HAP-1 (cell line): ENCODE data around the gene PLCB3.

Experiments used
- DNase-seq, 2 experiments: peaks; one replicate each; pipeline ENCODE4 v3.0.0-alpha.2; 2016 to 2020; ENCODE audit warnings: low spot score in 2 of 2
- H3K27me3 ChIP-seq: fragments of 250-450 bp; sonication (Bioruptor Pico); 2 replicates; pipeline ENCODE4 v1.5.1; 2020; ENCODE audit warnings: low read depth, mild to moderate bottlenecking, moderate library complexity
- H3K36me3 ChIP-seq: fragments of 250-450 bp; sonication (Bioruptor Pico); replicated peaks from 2 replicates; pipeline ENCODE4 v1.5.1; 2020; ENCODE audit warnings: mild to moderate bottlenecking
- H3K4me1 ChIP-seq: fragments of 250-450 bp; sonication (Bioruptor Pico); 2 replicates; pipeline ENCODE4 v1.5.1; 2020; ENCODE audit warnings: mild to moderate bottlenecking
- H3K4me3 ChIP-seq: fragments of 250-450 bp; sonication (Bioruptor Pico); 2 replicates; pipeline ENCODE4 v1.5.1; 2020; ENCODE audit warnings: mild to moderate bottlenecking, moderate library complexity
- H3K9me3 ChIP-seq: fragments of 250-450 bp; sonication (Bioruptor Pico); 2 replicates; pipeline ENCODE4 v1.5.1; 2020; ENCODE audit warnings: mild to moderate bottlenecking, moderate library complexity
- in situ Hi-C: fragments of 300-500 bp; cut with MboI; formaldehyde crosslinking; loops from 3 replicates; pipeline ENCODE4 v1.14.3; 2020; ENCODE audit warnings: low sequenced_read_pairs, inconsistent platforms, mixed read lengths

PLCB3 gene

DNA sequence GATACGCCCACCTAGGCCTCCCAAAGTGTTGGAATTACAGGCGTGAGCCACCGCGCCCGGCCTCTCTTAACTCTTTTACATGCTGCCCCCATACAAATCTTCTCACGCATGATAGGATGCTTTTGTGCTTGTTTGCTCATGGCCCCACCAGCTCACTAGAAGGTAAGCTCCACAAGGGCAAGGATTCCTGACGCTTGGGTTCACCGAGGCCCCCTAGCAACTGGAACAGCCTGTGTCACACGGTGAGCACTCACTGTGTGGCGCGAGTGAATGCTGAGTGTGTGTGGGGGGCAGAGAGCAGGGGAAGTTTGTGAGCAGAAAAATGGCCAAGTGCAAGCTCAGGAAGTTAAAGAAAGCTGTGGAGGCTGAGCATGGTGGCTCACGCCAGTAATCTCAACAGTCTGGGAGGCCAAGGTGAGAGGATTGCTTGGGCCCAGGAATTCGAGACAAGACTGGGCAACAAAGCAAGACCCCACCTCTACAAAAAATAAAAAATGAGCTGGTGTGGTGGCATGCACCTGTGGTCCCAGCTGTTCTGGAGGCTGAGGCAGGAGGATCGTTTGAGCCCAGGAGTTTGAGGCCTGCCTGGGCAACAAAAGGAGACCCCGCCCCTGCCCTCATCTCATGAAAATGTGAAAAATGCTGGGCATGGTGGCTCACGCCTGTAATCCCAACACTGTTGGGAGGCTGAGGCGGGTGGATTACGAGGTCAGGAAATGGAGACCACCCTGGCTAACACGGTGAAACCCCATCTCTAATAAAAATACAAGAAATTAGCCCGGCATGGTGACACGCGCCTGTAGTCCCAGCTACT, 30.8 kb downstream of the PLCB3 start:
- Histone ChIP-seq H3K4me1 (peaks cover 14% of the 10 kb centered on the region), H3K9me3 (peaks cover 2% of the 10 kb centered on the region; the same call in 1 of the 2 replicates), H3K27me3 (no peaks in the 10 kb centered on the region), H3K36me3 (peaks cover 17% of the 10 kb centered on the region; the same call in 1 of the 2 replicates), H3K4me3 (no peak overlapping the region)
- no peak for DNase-seq
- in situ Hi-C loops = no loop called here

DNA sequence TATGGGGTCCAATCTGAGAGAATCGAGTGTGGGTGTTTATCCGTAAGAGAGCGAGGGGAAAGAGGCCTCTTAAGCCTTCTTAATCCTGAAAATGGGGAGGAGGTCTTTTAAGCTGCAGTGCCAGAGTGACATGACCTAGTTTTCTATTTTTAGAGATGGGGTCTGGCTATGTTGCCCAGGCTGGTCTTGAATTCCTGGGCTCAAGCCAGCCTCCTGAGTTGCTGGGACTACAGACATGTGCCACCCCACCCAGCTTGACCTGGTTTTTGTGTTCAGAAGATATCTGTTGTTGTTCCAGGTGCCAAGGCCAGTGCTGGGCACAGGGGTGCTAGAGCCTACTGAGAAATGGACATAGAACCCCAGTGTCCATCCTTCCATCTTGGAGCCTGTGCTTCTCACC, 31.8 kb downstream of the PLCB3 start:
- Histone ChIP-seq H3K27me3 (no peaks in the 10 kb centered on the region), H3K36me3 (peaks cover 9% of the 10 kb centered on the region; the same call in 1 of the 2 replicates), H3K9me3 (peaks cover 2% of the 10 kb centered on the region; the same call in 1 of the 2 replicates), H3K4me1 (peaks cover 14% of the 10 kb centered on the region), H3K4me3 (no peak overlapping the region)
- no peak for DNase-seq
- in situ Hi-C loops = no loop called here

DNA sequence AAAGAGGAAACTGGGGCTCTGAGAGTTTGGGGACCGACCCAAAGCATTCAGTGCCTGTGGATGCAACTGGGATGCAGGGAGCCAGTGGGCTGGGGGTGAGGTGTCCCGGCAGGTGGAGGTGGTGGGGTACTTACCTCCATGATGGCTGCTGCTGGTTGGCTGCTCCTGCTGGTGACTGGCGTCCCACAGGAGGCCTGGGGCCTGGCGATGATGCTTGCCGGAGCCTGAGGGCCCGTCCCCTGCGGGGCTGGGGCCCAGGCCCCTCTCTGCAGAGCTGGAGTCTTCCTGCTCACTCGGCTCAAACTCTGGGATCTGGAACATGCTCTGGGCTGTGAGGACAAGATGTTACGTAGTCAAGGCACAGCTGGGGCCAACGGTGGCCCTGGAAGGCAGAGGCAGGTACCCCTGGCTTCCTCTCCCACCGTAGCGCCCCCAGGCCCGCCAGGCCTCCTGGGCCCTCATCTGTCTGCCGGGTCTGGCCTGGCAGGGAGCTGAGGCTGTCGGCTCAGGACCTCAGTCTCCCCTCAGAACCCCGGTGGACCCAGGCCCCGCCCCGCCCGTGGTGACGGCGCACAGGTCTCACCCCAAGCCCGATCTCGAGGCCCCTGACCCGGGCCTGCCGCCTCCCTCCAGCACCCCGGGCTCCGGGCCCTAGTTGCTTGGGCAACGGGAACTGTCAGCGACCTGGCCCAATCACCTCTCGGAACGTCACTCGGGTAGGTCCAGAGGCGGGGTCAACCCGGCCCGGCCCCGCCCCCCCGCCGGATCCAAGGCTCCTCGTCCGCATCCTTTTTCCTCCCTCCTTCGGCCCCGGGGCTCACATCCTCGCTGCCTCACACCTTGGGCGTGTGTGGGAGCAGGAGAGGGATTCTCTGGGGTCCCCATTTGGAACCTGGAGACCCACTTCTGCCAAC, 33.0 kb downstream of the PLCB3 start, which contains the start of gene BAD:
TSS of gene BAD (minus strand) at position 618 of the 914 bp plus-strand sequence. CDS start at position 321, 297 bp downstream.
- peak; percentile 86 to 96 for DNase-seq
- no peaks in the 10 kb centered on the region for H3K27me3 ChIP-seq
- peaks cover 2% of the 10 kb centered on the region; the same call in 1 of the 2 replicates for H3K9me3 ChIP-seq
- H3K4me3 ChIP-seq = peak within 1 kb of the TSS; percentile 77
- peaks cover 14% of the 10 kb centered on the region for H3K4me1 ChIP-seq
- in situ Hi-C loops = no loop called here
- peaks cover 6% of the 10 kb centered on the region; the same call in 1 of the 2 replicates for H3K36me3 ChIP-seq

DNA sequence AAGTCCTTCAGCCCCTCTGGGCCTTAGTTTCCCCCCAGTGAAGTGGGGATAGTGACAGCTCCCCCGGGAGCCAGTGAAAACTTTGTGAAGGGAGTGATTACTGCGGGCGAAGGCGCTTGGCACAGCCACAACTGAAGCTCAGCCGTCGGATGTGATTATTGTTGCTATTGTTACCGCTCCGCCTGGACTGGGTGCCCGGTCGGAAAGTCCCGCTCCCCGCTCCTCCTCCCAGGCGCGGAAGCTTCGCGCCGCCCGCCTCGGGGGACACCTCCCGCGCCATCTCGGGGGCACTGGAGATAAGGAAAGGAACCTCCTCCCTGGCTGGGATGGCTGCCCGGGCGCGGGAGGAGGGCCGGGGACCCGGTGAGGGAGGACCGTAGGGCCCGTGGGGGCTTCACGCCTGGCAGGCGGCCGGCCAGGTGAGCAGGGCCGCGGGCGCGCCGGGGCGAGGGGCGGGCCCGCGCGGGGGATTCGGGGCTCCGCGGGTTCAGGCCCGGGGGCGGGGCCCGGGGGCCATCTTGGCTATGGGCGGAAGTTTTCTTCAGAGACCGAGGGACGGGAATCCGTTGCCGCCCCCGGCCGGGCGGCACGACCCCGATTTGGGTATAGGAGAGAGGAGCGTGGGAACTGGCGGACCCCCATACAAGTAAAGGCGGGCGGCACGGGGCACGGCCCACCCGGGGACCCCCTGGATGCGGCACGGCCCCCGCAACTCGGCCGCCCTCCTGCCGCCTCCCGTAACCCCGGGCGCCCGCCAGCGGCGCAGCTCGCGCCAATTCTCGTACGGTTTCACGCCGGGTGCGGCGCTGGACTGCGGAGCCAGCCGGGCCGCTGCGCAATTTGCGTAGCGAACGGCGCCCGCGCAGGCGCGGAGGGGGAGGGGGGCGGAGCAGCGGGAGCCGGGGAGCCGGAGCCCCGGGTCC, 33.9 kb downstream of the PLCB3 start, which contains the start of gene GPR137:
TSS of gene GPR137 (plus strand) at position 887 of the 923 bp plus-strand sequence. CDS start 677 bp downstream, outside the sequence.
- in situ Hi-C loops = no loop called here
- Histone ChIP-seq H3K4me1 (peaks cover 14% of the 10 kb centered on the region), H3K36me3 (peaks cover 6% of the 10 kb centered on the region; the same call in 1 of the 2 replicates), H3K4me3 (peak within 1 kb of the TSS; percentile 77), H3K9me3 (peaks cover 2% of the 10 kb centered on the region; the same call in 1 of the 2 replicates), H3K27me3 (peaks cover 2% of the 10 kb centered on the region; the same call in 1 of the 2 replicates)
- peak; percentile 55 to 89 for DNase-seq

DNA sequence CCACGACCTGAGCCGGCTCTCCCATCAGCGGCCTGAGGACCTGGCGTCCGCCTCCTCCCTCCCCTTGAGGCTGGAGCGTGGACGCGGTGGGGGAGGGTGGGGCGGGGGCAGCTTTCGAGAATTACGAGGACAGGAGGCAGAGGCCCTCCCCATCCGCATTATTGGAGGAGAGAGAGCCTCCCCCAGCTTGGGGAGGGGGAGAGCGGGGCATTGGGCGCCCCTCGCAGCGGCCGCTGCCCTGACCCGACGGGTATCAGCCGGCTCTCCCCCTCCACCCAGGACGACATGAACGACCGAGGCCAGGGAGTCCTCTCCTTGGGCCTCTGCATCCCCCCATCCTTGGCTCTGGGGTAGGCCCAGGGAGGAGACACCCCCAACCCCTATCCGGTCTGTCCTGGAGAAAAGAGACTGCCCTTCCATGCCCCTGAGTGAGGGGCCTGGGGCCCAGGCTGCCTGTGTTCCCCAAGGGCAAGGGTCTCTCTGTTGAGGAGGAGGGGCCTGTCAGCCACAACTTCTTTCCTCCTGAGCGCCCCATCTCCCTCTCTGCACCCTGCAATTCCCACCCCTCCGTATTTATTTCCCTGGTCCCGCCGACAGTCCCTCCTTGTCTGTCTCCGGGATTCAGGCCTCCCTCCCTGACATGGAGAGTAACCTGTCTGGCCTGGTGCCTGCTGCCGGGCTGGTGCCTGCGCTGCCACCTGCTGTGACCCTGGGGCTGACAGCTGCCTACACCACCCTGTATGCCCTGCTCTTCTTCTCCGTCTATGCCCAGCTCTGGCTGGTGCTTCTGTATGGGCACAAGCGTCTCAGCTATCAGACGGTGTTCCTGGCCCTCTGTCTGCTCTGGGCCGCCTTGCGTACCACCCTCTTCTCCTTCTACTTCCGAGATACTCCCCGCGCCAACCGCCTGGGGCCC, 34.8 kb downstream of the PLCB3 start:
- H3K36me3 ChIP-seq = peaks cover 6% of the 10 kb centered on the region; the same call in 1 of the 2 replicates
- peak overlapping the region; percentile 77 for H3K4me3 ChIP-seq
- in situ Hi-C loops = no loop called here
- peaks cover 11% of the 10 kb centered on the region for H3K27me3 ChIP-seq
- H3K4me1 ChIP-seq = peaks cover 14% of the 10 kb centered on the region
- no peak for DNase-seq
- H3K9me3 ChIP-seq = peaks cover 2% of the 10 kb centered on the region; the same call in 1 of the 2 replicates

DNA sequence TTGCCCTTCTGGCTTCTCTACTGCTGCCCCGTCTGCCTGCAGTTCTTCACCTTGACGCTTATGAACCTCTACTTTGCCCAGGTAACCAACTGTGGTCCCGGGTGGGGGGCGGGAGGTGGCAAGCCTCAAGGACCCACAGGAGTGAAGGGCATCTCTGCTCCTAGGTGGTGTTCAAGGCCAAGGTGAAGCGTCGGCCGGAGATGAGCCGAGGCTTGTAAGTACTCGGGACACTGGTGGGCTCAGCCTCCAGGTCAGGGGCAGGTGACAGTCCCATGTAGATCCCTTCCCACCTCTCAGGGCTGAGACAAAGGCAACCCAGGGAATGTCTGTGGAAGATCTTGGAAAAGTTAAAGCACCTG, 35.5 kb downstream of the PLCB3 start:
- in situ Hi-C loops = no loop called here
- no peak for DNase-seq
- Histone ChIP-seq H3K27me3 (peaks cover 16% of the 10 kb centered on the region), H3K9me3 (peaks cover 2% of the 10 kb centered on the region; the same call in 1 of the 2 replicates), H3K4me3 (no peak overlapping the region), H3K4me1 (peaks cover 14% of the 10 kb centered on the region), H3K36me3 (peaks cover 6% of the 10 kb centered on the region; the same call in 1 of the 2 replicates)

DNA sequence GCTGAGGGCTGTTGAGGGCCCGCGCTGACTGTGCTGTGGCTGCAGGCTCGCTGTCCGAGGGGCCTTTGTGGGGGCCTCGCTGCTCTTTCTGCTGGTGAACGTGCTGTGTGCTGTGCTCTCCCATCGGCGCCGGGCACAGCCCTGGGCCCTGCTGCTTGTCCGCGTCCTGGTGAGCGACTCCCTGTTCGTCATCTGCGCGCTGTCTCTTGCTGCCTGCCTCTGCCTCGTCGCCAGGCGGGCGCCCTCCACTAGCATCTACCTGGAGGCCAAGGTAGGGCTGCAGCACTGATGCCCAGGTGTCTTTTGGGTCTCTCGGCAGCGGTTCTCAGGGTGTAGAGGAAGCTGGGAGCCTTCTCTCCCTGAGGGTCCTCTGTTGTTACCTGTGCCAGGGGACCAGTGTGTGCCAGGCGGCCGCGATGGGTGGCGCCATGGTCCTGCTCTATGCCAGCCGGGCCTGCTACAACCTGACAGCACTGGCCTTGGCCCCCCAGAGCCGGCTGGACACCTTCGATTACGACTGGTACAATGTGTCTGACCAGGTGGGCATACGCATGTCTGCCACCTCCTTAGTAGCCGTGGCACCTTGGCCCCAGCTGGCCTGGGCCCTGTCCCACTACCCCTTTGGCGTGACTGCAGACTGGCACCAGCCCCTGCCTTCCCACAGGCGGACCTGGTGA, 36.5 kb downstream of the PLCB3 start:
- H3K9me3 ChIP-seq = peaks cover 2% of the 10 kb centered on the region; the same call in 1 of the 2 replicates
- in situ Hi-C loops = no loop called here
- H3K27me3 ChIP-seq = peaks cover 26% of the 10 kb centered on the region
- no peak for DNase-seq
- no peak overlapping the region for H3K4me3 ChIP-seq
- H3K4me1 ChIP-seq = peaks cover 14% of the 10 kb centered on the region
- no peaks in the 10 kb centered on the region; the same call in 1 of the 2 replicates for H3K36me3 ChIP-seq

DNA sequence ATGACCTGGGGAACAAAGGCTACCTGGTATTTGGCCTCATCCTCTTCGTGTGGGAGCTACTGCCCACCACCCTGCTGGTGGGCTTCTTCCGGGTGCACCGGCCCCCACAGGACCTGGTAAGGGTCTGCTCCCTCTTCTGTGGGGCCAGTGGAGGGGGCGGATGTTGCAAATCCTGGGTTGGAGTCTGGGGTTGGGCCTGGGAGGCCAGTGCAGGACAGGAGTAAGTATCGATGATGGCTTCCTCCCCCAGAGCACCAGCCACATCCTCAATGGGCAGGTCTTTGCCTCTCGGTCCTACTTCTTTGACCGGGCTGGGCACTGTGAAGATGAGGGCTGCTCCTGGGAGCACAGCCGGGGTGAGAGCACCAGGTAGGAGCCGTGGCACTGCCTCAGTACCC, 37.0 kb downstream of the PLCB3 start:
- H3K27me3 ChIP-seq = peaks cover 31% of the 10 kb centered on the region

DNA sequence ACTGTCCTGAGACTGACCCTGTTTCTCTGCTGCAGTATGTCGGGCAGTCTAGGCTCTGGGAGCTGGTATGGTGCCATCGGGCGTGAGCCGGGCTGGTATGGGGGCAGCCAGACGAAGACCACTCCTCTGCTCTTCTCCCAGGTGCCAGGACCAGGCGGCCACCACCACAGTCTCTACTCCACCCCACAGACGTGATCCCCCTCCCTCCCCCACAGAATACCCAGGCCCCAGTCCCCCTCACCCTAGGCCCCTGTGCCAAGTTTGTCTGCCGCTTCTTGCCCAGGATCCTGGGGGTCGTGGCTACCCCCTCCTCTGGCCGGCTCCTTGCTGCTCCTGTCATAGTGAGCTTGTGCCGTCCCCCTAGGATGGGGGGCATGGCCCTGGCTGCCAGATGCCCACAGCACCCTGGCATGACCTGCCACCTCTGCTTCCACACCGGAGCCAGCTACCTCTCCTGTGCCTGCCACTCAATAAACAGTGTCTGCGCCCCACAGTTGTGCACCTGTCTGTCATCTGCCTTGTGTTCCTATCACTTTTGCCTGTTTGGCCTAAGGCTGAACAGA, 37.8 kb downstream of the PLCB3 start:
- Histone ChIP-seq H3K4me1 (peaks cover 7% of the 10 kb centered on the region), H3K9me3 (peaks cover 2% of the 10 kb centered on the region; the same call in 1 of the 2 replicates), H3K27me3 (peaks cover 39% of the 10 kb centered on the region), H3K4me3 (no peak overlapping the region), H3K36me3 (no peaks in the 10 kb centered on the region)
- DNase-seq = no peak
- in situ Hi-C loops = no loop called here

More for the DNA sequence above, 37.0 kb downstream of the PLCB3 start:
- in situ Hi-C loops = no loop called here
- Histone ChIP-seq H3K4me3 (no peak overlapping the region), H3K36me3 (no peaks in the 10 kb centered on the region; the same call in 1 of the 2 replicates), H3K9me3 (peaks cover 2% of the 10 kb centered on the region; the same call in 1 of the 2 replicates), H3K4me1 (peaks cover 14% of the 10 kb centered on the region)
- DNase-seq = no peak

DNA sequence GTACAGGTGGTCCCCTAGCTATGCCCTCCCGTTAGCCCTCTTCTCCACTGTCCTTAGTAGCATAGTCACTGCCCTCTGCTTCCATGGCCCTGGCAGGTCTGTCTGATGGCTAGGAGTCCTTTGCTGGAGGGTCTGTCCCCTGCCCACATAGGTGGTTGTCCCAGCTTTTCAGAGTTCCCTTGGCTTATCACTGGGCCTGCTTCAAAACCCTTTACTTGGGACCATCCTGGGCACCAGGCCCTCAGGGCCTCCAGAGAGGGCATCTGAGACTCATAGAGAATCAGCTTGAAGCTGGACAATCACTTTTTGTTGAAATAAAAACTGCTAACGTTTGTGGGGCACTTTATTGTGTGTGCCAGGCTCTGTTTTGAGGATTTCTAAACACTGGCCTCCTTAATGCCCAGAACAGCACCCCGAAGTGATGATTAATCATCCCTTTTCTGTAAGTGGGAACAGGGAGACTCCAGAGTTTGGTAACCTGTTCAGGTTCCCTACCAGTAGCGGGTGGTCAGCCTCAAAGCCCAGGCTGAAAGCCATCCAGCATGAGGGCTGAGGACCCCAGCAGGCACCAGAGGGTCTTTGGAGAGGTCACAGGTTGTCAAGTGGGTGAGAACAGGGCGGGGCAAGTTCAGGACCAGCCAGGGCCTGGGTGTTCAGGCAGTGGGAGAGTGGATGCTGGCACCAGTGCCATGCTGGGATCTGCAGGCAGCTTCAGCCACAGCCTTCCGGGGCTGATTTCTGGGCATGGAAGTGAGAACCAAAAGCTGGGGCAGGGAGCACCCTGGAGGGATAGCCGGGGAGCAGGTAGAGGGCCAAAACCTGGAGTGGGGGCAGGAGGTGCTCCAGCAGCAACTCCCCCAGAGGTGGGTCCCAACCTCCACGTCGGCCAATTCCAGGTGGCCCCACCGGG, 39.3 kb downstream of the PLCB3 start:
- in situ Hi-C loops = no loop called here
- Histone ChIP-seq H3K36me3 (no peaks in the 10 kb centered on the region), H3K4me1 (peaks cover 5% of the 10 kb centered on the region; the same call in 1 of the 2 replicates), H3K9me3 (no peaks in the 10 kb centered on the region), H3K4me3 (no peak overlapping the region), H3K27me3 (peaks cover 48% of the 10 kb centered on the region)
- DNase-seq = no peak
